Chondrocyte (in vitro differentiated cells): Measurements from ENCODE around the gene IL17C. TPM values are rescaled to one million over a fixed set of nuclear protein-coding genes. Genes with fewer than 3 reads are reported as not detected.
A peak's percentile ranks its signal among the peaks of the same experiment; 100 is the strongest.

Experiments used
- DNase-seq: peaks from one replicate; pipeline ENCODE4 v3.0.0; 2021; ENCODE audit warnings: mixed read lengths, low spot score
- H3K27ac Mint-ChIP-seq: one replicate; pipeline ENCODE4 v1.8.0; 2021; ENCODE audit warnings: mild to moderate bottlenecking, moderate library complexity, mixed read lengths; ENCODE audit not compliant: unreplicated experiment
- H3K27me3 Mint-ChIP-seq: 2 replicates; pipeline ENCODE4 v1.8.0; 2021; ENCODE audit warnings: low read depth, mixed read lengths
- H3K36me3 Mint-ChIP-seq: 2 replicates; pipeline ENCODE4 v1.8.0; 2021; ENCODE audit warnings: low read depth, mixed read lengths
- H3K4me1 Mint-ChIP-seq: 2 replicates; pipeline ENCODE4 v1.8.0; 2021; ENCODE audit warnings: low read depth, mild to moderate bottlenecking, mixed read lengths
- H3K4me3 Mint-ChIP-seq: one replicate; pipeline ENCODE4 v1.8.0; 2021; ENCODE audit warnings: mild to moderate bottlenecking, moderate library complexity, mixed read lengths; ENCODE audit not compliant: unreplicated experiment
- H3K9me3 Mint-ChIP-seq: 2 replicates; pipeline ENCODE4 v1.8.0; 2021; ENCODE audit warnings: low read depth, mixed read lengths
- CTCF ChIP-seq: fragments of 200-600 bp; sonication (generic); IDR thresholded peaks from 2 replicates; pipeline ENCODE4 v1.5.0; 2021; ENCODE audit warnings: antibody characterized with exemption, mild to moderate bottlenecking, moderate library complexity
- total RNA-seq: library from RNA; stranded (reverse); gene quantifications from 3 replicates; pipeline ENCODE4 v1.2.1, GENCODE V29; 2021

Gene IL17C
- total RNA-seq, 1 donor from 2014 or later = not detected

- no peak for DNase-seq
- Mint-ChIP-seq H3K36me3 (peaks cover 8% of the 10 kb centered on the region), H3K9me3 (no peaks in the 10 kb centered on the region), H3K27ac (no peak overlapping the region), H3K4me1 (peaks cover 14% of the 10 kb centered on the region), H3K27me3 (no peaks in the 10 kb centered on the region), H3K4me3 (no peak overlapping the region)
- TF ChIP-seq CTCF = no peak
Measured at GRCh38 chr16:88618956-88619667, 19.3 kb upstream of the IL17C start.

- Mint-ChIP-seq H3K27ac (no peak overlapping the region), H3K9me3 (no peaks in the 10 kb centered on the region), H3K4me1 (peaks cover 6% of the 10 kb centered on the region), H3K4me3 (no peak overlapping the region), H3K27me3 (no peaks in the 10 kb centered on the region), H3K36me3 (peaks cover 8% of the 10 kb centered on the region)
- no peak for TF ChIP-seq CTCF
- no peak for DNase-seq
Measured at GRCh38 chr16:88619859-88620815, 18.2 kb upstream of the IL17C start.

- Mint-ChIP-seq H3K27ac (no peak overlapping the region), H3K4me1 (peaks cover 3% of the 10 kb centered on the region), H3K36me3 (peaks cover 7% of the 10 kb centered on the region), H3K27me3 (no peaks in the 10 kb centered on the region), H3K4me3 (no peak overlapping the region), H3K9me3 (no peaks in the 10 kb centered on the region)
- no peak for DNase-seq
- TF ChIP-seq CTCF = no peak
Measured at GRCh38 chr16:88622125-88622524, 16.2 kb upstream of the IL17C start.

- Mint-ChIP-seq H3K4me1 (peaks cover 3% of the 10 kb centered on the region), H3K36me3 (peaks cover 11% of the 10 kb centered on the region), H3K27ac (no peak overlapping the region), H3K27me3 (no peaks in the 10 kb centered on the region), H3K9me3 (no peaks in the 10 kb centered on the region), H3K4me3 (no peak overlapping the region)
- DNase-seq = no peak
- no peak for TF ChIP-seq CTCF
Measured at GRCh38 chr16:88622866-88623265, 15.5 kb upstream of the IL17C start.

- no peaks in the 10 kb centered on the region for H3K4me1 Mint-ChIP-seq
- no peak overlapping the region for H3K27ac Mint-ChIP-seq
- peak; percentile 80 for DNase-seq
- H3K36me3 Mint-ChIP-seq = peaks cover 11% of the 10 kb centered on the region
- no peak for TF ChIP-seq CTCF
- H3K4me3 Mint-ChIP-seq = no peak overlapping the region
- H3K27me3 Mint-ChIP-seq = no peaks in the 10 kb centered on the region
- no peaks in the 10 kb centered on the region for H3K9me3 Mint-ChIP-seq
Measured at GRCh38 chr16:88623858-88624257, 14.5 kb upstream of the IL17C start.
